HepG2 (cell line): ENCODE measurements around the gene FBXW8. TPM values are rescaled to one million over a fixed set of nuclear protein-coding genes. Genes with fewer than 3 reads are reported as not detected.

Experiments used
- ATAC-seq: fragments of 200-7000 bp; cut with Tn5 transposase; 3 replicates; pipeline ENCODE4 v1.9.1; 2020; ENCODE audit warnings: mild to moderate bottlenecking, moderate library complexity
- BruUV-seq: library from RNA; stranded (reverse); fragments of 400-500 nt; replicated peaks from 2 replicates; lab custom pipeline; 2021; lab: Mats Ljungman, UMichigan
- CTCF ChIA-PET: fragments of 300-600 bp; formaldehyde crosslinking; extraction: SDS; loops from one replicate; lab custom pipeline; 2021; ENCODE audit warnings: low total read pairs, inconsistent platforms, low intra/inter-chr PET ratio; lab: Yijun Ruan, JAX
- POLR2A ChIA-PET: fragments of 350-600 bp; sonication (Branson Sonifier 250); formaldehyde crosslinking; loops from one replicate; lab custom pipeline; 2020; ENCODE audit warnings: antibody characterized with exemption, inconsistent platforms; lab: Yijun Ruan, JAX
- DNase-seq: peaks from one replicate; pipeline ENCODE4 v3.0.0-alpha.2; 2015; ENCODE audit warnings: low spot score
- FAIRE-seq: peaks from 3 replicates; lab custom pipeline; 2011; peaks lifted over from hg19 to GRCh38; lab: Jason Lieb, UNC
- H2AFZ ChIP-seq: one replicate; pipeline ENCODE4 v1.6.1; 2011; ENCODE audit warnings: low read length, inconsistent platforms
- H3K27ac ChIP-seq: fragments of 300-600 bp; 3 replicates; pipeline ENCODE4 v1.8.0; 2011; ENCODE audit warnings: mixed run types, mild to moderate bottlenecking, mixed read lengths, low read length, inconsistent platforms; ENCODE audit not compliant: insufficient read depth; ENCODE audit errors: extremely low read length
- H3K27me3 ChIP-seq, 2 experiments: fragments of 200-600 bp in 1 of 2; 2 replicates in 1 of 2; 3 replicates in 1 of 2; pipeline versions ENCODE4 v1.6.0 to v1.8.0; 2011; ENCODE audit warnings: low read length in 2 of 2, mild to moderate bottlenecking in 2 of 2, moderate library complexity in 2 of 2, inconsistent platforms in 1 of 2; ENCODE audit not compliant: insufficient read depth in 2 of 2, control insufficient read depth in 1 of 2
- H3K36me3 ChIP-seq, 2 experiments: fragments of 200-600 bp in 1 of 2; replicated peaks in 1 of 2; 2 replicates in 1 of 2; 3 replicates in 1 of 2; pipeline versions ENCODE4 v1.5.1 to v1.8.0; 2011; ENCODE audit warnings: low read length in 2 of 2, inconsistent platforms in 1 of 2; ENCODE audit not compliant: insufficient read depth in 2 of 2, control insufficient read depth in 1 of 2
- H3K4me1 ChIP-seq: 2 replicates; pipeline ENCODE4 v1.5.1; 2012; ENCODE audit warnings: low read length, inconsistent platforms; ENCODE audit not compliant: insufficient read depth
- H3K4me2 ChIP-seq: 2 replicates; pipeline ENCODE4 v1.6.0; 2011; ENCODE audit warnings: low read depth, low read length, inconsistent platforms
- H3K4me3 ChIP-seq, 3 experiments: fragments of 200-600 bp in 1 of 3; sonication (generic), shearing (Covaris generic) in 1 of 3; replicated peaks in 1 of 3; 2 replicates each; pipeline ENCODE4 v1.5.1; 2011 to 2016; ENCODE audit warnings: low read length in 3 of 3, inconsistent platforms in 2 of 3, low read depth in 2 of 3, mild to moderate bottlenecking in 2 of 3, control low read depth in 1 of 3, mixed read lengths in 1 of 3; ENCODE audit not compliant: insufficient read depth in 1 of 3
- H3K79me2 ChIP-seq: one replicate; pipeline ENCODE4 v1.6.1; 2011; ENCODE audit warnings: low read length, inconsistent platforms; ENCODE audit not compliant: insufficient read depth
- H3K9ac ChIP-seq: 2 replicates; pipeline ENCODE4 v1.6.0; 2011; ENCODE audit warnings: mild to moderate bottlenecking, low read depth, low read length, inconsistent platforms; ENCODE audit not compliant: insufficient read depth
- H3K9me3 ChIP-seq: 2 replicates; pipeline ENCODE4 v1.5.1; 2012; ENCODE audit warnings: mild to moderate bottlenecking, low read length
- H4K20me1 ChIP-seq: 2 replicates; pipeline ENCODE4 v1.6.0; 2011; ENCODE audit warnings: inconsistent platforms, mild to moderate bottlenecking, low read length, moderate library complexity; ENCODE audit not compliant: insufficient read depth
- JUNB ChIP-seq: sonication (generic); formaldehyde crosslinking; IDR thresholded peaks from 2 replicates; pipeline ENCODE4 v1.8.0; 2022; ENCODE audit warnings: missing genetic modification reagents, mild to moderate bottlenecking, borderline replicate concordance
- KDM2A ChIP-seq: sonication (generic); formaldehyde crosslinking; IDR thresholded peaks from 2 replicates; pipeline ENCODE4 v1.4.0; 2020; ENCODE audit warnings: low read depth, missing genetic modification reagents, borderline replicate concordance
- SRSF9 ChIP-seq: fragments of 200-400 bp; formaldehyde crosslinking; IDR thresholded peaks from 2 replicates; pipeline ENCODE4 v1.6.1; 2018; ENCODE audit warnings: borderline replicate concordance, mild to moderate bottlenecking, low read depth, low read length; ENCODE audit not compliant: insufficient read depth, poor library complexity, severe bottlenecking
- ZNF567 ChIP-seq: sonication (generic); formaldehyde crosslinking; IDR thresholded peaks from 2 replicates; pipeline ENCODE4 v1.8.1; 2023; ENCODE audit warnings: mild to moderate bottlenecking, missing genetic modification reagents, borderline replicate concordance
- WGBS: methylation state at CpG from one replicate; pipeline ENCODE4 v1.1.6; 2017; ENCODE audit warnings: low lambda C conversion rate; 5-methylcytosine and 5-hydroxymethylcytosine counted together
- in situ Hi-C: cut with HindIII; loops from 2 replicates; pipeline ENCODE4 v1.10.0; 2017; ENCODE audit warnings: low pct_unique_long_range_greater_than_20kb; ENCODE audit not compliant: extremely low pct_ligation_motif_present
- intact Hi-C: fragments of 100-400 bp; cut with micrococcal nuclease; formaldehyde crosslinking; loops from one replicate; pipeline ENCODE4 v1.10.0; 2022; ENCODE audit not compliant: unreplicated experiment
- polyA plus RNA-seq, 8 experiments: library from polyadenylated mRNA; depleted of rRNA in 3 of 8; stranded (reverse) in 7 of 8; unstranded in 1 of 8; fragments of >200 nt; fragmentation: Illumina TruSeq in 4 of 8; extraction: Trizol in 4 of 8; gene quantifications; 2 replicates each; pipeline versions ENCODE4 v1.2.1 to v1.2.3, GENCODE V29; 2011 to 2016; ENCODE audit warnings: low read depth in 4 of 8, missing spikeins in 1 of 8, mixed read lengths in 1 of 8; ENCODE audit not compliant: insufficient read depth in 1 of 8
- total RNA-seq, 5 experiments: library from RNA; depleted of rRNA; stranded (reverse); fragments of >200 nt; fragmentation: Illumina TruSeq; extraction: Trizol; gene quantifications; 2 replicates each; pipeline ENCODE4 v1.2.3, GENCODE V29; 2016; ENCODE audit warnings: low read depth in 1 of 5
- TF ChIP-seq, protein P1 (sequence below): sonication (generic); formaldehyde crosslinking; IDR thresholded peaks from 2 replicates; pipeline ENCODE4 v1.8.1; 2023; ENCODE audit warnings: missing genetic modification reagents, inconsistent platforms, borderline replicate concordance

Gene FBXW8
- total and polyA plus RNA-seq, 2 of the 13 experiments (the other 11 are each of a cell fraction or from before 2014, with no cell fraction given) = 5.1 to 5.9 TPM

GRCh38 chr12:117025481-117026151, 114.9 kb downstream of the FBXW8 start (continued):
- TF ChIP-seq ZNF567 (CRISPR knock-in tag) (no peak), JUNB (CRISPR knock-in tag) (no peak)
- TF ChIP-seq, protein P1, sequence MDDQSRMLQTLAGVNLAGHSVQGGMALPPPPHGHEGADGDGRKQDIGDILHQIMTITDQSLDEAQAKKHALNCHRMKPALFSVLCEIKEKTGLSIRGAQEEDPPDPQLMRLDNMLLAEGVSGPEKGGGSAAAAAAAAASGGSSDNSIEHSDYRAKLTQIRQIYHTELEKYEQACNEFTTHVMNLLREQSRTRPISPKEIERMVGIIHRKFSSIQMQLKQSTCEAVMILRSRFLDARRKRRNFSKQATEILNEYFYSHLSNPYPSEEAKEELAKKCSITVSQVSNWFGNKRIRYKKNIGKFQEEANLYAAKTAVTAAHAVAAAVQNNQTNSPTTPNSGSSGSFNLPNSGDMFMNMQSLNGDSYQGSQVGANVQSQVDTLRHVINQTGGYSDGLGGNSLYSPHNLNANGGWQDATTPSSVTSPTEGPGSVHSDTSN (CRISPR knock-in tag) = no peak
- TF ChIP-seq, all 625 proteins: peak for 57

DNA sequence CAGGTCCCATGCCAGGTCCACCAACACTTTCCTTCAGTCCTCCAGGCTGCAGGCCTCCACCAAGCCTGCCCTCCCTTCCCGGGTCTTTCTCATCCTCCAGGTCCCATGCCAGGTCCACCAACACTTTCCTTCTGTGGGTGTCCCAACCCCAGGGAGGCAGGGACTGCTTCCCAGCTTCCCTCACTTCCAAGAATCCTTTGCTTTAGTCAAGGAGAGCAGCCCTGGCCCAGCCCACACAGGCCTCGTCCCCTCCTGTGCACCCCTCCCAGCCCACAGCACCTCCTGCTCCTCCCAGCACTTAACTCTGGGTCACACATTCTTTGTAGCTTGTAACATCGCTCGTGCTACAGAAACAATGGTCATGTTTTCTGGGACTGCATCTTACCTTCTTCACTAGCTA, 115.6 kb downstream of the FBXW8 start:
- 98% methylated on average over 4 of the region's 4 CpGs for WGBS
- BruUV-seq = no TSS peak
- DNase-seq (no peak), ATAC-seq (peak; percentile 4; the same call in 1 of the 3 replicates), FAIRE-seq (no peak)
- in situ Hi-C loops (loop anchor here (5.0 kb wide), 1 partner anchor 91 kb away; no protein-coding TSS in a partner anchor), intact Hi-C loops (loop anchor here (10.0 kb wide), 1 partner anchor 322 kb away; no protein-coding TSS in a partner anchor)
- no peak overlapping the region for H3K27ac ChIP-seq
- POLR2A ChIA-PET = no interaction called here
- 0 out of 2 replicates have a peak, but pooled peaks have one; percentile 2 for TF ChIP-seq KDM2A (CRISPR knock-in tag)
- TF ChIP-seq SRSF9 = no peak
- no peaks in the 10 kb centered on the region for H3K27me3 ChIP-seq
- peaks cover 28 to 62% of the 10 kb centered on the region in 2 experiments for H3K36me3 ChIP-seq
- CTCF ChIA-PET = interaction anchor here (1.0 to 3.5 kb wide), 4 partner anchors 19 to 323 kb away, joined by 3 to 50 read pairs (median 12); no protein-coding TSS in a partner anchor
- H3K79me2 ChIP-seq = no peaks in the 10 kb centered on the region
- H3K4me3 ChIP-seq = no peak overlapping the region
- H3K4me1 ChIP-seq = peaks cover 7% of the 10 kb centered on the region; the same call in 1 of the 2 replicates
- no peaks in the 10 kb centered on the region for H4K20me1 ChIP-seq
- H2AFZ ChIP-seq = no peak overlapping the region
- no peak overlapping the region for H3K4me2 ChIP-seq
- H3K9ac ChIP-seq = no peak overlapping the region
- no peaks in the 10 kb centered on the region for H3K9me3 ChIP-seq
